ENCODE data around the gene INCENP.

INCENP gene

DNA sequence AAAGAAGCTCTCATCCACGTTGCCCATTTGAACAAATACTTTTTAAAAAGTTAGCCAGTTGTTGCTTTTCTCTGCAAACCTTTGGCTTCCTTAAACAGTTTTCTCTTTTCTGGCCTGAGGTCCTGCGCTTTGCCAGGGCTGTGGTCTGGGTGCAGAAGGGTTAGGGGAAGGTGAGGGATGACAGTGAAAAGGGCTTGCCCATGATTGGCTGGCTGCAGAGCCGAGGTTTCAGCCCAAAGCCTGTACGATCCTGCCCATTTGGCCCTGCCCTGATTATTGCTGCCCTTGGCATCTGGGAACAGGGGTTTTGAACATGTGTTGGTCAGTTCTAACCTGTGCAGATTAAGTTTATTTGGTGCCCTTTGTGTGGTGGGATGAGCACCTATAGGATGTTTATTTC, 1.5 kb downstream of the INCENP start:
- no peak for DNase-seq

- DNase-seq: no peak
Measured at GRCh38 chr11:62125881-62126280, 2.1 kb downstream of the INCENP start.

DNA sequence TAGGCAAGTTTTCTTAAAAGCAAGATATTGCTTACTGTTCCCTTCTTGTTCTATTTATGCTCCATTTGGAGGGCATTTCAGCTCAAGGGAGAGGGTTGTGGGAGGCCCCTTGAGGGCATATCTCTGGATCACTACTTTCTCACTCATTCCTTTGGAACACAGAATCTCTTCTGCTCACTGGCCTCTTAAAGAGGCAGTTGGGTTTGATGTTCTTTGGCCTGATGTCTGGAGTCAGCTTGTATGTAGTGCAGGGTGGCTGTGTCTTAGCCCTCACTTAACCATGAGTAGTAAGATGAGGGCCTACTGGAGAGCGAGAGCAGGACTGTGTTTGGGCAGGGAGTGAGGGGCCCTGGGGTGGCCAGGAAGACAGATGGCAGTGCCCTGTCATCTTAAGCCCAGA, 3.6 kb downstream of the INCENP start:
- DNase-seq: no peak

GRCh38 chr11:62127941-62128770, 4.3 kb downstream of the INCENP start:
- no peak for DNase-seq

DNA sequence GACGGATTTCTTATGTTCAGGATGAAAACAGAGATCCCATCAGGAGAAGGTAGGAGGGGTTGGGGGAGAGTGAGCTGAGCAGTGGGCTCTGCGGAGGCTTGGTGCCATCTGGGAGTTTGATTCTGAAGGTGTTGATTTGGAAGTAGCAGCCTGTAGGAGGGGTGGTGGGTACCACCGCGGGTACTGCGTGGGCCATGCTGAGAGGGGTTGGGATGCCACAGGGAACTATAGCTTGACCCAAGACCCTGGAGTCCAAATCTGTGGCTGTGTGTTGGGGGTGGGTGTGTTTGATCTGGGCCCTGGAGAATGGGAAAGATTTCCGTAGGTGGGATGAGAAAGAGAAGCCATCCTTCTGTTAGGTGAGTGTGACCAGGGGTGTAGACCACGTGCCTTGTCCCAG, 5.0 kb downstream of the INCENP start:
- no peak for DNase-seq

DNA sequence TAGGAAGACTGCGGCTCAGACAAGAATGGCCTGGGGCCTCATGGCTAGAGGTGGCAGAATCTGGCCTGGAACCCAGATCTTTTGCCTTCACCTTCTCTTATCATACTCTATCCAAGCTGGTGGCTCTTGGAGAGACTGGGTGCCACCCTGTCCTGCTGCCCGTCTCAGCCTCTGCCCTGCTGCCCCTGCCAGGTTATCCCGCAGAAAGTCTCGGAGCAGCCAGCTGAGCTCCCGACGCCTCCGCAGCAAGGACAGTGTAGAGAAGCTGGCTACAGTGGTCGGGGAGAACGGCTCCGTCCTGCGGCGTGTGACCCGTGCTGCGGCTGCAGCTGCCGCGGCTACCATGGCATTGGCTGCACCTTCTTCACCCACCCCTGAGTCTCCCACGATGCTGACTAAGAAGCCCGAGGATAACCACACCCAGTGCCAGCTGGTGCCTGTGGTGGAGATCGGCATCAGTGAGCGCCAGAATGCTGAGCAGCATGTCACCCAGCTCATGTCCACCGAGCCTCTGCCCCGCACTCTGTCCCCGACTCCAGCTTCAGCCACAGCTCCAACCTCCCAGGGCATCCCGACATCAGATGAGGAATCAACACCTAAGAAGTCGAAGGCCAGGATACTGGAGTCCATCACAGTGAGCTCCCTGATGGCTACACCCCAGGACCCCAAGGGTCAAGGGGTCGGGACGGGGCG, 5.9 kb downstream of the INCENP start:
- no peak for DNase-seq

DNA sequence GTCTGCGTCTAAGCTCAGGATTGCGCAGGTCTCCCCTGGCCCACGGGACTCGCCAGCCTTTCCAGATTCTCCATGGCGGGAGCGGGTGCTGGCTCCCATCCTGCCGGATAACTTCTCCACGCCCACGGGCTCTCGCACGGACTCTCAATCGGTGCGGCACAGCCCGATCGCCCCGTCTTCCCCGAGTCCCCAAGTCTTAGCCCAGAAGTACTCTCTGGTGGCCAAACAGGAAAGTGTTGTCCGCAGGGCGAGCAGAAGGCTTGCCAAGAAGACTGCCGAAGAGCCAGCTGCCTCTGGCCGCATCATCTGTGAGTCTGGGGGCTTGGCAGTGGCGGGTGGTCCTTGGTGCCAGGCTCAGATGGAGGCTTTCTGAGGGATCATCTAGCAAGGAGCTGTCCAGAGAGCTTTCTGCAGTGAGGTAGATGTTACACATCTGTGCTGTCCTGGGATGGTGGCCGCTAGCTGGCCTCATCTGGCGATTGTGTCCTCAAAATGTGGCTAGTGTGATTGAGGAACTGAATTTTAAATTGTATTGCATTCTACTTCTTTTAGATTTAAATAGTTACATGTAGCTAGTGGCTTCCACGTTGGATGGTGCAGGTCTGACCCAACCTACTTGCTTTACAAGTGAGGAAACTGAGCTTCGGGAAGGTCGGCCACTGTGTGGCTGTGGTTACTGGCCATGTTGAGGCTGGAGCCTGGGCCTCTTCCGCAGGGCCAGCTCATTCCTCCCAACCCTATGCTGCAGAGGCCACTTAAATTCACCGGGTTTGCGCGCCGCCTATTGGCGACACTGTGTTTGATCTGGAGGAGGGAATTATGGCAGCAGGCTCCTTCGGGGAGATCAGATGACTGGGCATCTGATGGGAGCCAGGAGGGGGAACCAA, 6.7 kb downstream of the INCENP start:
- DNase-seq: no peak

- no peak for DNase-seq
Measured at GRCh38 chr11:62131170-62131464, 7.3 kb downstream of the INCENP start.

GRCh38 chr11:62132191-62132590, 8.4 kb downstream of the INCENP start:
- no peak for DNase-seq

DNA sequence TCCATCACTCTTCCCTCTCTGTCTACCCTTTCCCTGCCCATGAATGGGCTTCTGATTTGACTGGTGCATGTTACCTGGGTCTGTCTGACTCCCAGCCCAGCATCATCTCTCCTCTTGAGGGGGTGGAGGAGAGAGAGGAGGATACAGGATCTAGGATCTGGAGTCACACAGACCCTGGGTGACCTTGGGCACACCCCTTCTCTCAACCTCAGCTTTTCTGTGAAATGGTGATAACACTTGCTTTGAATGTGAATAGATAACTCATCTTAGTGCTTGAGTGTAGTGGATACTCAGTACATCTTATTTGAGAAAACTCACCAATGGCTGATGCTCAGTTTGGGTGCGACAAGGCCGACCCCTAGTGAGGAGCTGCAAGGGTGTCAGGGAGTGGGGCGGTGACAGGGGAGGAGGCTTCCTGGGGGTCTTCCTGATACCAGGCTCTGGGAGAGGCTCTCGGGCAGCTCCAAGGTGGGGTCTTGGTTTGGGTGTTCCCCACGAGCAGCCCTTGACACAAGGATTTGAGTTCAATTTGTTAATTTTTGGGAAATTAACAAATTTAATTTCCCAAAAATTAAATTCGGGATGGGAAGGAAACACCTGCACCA, 9.0 kb downstream of the INCENP start:
- DNase-seq: no peak

DNA sequence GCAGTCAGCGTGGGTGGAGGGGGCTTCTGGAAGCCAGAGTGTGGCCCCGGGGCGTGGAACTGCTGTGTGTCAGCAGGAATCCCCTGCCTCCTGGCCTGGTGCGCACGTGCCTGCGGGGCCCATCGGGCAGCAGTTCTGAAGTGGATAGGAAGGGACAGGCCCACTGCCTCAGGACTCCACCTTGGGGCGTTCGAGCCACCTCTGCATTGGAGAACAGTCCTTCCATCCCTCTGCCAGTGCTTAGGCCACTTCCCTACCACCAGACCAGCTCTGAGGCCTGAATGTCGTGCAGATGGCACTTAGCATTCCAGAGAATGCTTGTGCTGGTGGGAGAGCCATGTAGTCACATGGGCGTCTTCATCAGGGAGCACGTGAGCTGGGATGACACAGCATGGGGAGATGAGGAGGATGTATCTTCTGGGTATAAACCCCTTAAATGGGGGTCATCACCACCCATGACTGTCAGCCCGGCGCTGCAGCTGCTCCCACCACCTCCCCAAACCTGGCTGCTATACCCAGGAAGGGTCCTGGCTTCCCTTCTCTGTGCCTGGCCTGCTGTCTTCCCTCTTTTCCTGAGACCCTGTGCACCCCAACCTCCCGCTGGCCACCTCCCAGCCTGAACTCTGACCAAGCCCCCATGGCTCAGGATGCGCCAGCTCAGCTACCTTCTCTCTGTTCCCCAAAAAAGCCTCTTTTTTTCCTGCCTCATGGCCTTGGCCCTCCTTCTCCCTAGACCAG, 9.7 kb downstream of the INCENP start:
- DNase-seq: no peak

DNA sequence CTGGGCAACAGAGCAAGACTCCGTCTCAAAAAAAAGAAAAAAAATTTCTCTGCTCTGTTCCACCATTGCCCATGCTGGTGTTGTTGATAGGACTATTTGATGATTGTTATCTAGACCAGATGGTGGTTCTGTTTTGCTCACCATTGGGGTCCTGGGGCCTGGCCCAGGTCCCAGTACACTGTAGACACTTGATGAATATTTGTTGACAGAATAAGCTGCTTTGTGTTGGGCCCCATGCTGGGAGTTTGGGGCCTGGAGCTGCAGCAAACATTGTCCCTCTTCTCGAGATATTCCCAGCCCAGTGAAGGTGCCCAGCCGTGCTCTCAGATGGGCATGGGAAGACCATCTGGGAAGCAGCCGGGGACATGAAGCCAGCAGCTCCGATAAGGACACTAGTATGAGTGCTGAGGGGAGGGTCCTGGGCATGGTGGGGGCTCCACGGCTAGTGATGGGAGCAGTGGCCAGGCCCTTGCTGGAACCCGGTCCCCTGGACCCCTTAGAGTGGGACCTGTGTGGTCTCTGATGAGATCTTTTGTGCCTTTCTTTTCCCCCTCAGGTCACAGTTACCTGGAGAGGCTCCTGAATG, 13.6 kb downstream of the INCENP start:
- DNase-seq: no peak

GRCh38 chr11:62137881-62138629, 14.2 kb downstream of the INCENP start:
- no peak for DNase-seq

DNA sequence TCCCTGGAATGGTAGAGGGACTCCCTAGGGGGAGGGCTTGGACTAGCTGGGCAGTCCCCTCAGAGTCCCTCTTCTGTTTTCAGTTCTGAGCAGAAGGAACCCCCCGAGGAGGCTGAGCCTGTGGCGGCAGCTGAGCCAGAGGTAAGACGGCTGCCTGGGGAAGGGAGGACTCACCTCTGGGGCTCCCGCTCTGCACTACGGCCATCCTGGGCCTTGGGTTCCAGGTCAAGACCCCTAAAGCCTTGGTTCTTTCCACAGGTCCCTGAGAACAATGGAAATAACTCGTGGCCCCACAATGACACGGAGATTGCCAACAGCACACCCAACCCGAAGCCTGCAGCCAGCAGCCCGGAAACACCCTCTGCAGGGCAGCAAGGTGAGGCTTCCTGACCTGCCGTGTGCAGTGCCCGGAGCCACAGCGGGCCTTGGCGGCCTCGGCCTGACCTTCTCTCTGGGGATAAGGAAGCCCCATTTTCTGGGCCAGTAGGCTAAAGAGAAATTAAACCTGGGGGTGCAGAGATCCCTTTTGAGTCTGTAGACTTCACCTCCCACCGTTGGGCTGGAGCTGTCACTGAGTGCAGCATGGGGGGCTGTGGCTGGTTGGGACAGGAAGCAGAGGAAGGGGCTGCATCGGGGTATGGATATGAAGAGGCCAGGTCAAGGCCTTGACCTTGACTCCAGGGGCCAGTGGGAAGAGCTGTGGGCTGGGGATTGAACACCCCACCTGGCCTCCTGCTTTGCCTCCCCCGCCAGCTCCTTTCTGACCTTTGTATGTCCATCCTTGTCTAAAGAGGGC, 15.0 kb downstream of the INCENP start:
- no peak for DNase-seq

- DNase-seq: no peak
Measured at GRCh38 chr11:62139526-62140303, 15.9 kb downstream of the INCENP start.

DNA sequence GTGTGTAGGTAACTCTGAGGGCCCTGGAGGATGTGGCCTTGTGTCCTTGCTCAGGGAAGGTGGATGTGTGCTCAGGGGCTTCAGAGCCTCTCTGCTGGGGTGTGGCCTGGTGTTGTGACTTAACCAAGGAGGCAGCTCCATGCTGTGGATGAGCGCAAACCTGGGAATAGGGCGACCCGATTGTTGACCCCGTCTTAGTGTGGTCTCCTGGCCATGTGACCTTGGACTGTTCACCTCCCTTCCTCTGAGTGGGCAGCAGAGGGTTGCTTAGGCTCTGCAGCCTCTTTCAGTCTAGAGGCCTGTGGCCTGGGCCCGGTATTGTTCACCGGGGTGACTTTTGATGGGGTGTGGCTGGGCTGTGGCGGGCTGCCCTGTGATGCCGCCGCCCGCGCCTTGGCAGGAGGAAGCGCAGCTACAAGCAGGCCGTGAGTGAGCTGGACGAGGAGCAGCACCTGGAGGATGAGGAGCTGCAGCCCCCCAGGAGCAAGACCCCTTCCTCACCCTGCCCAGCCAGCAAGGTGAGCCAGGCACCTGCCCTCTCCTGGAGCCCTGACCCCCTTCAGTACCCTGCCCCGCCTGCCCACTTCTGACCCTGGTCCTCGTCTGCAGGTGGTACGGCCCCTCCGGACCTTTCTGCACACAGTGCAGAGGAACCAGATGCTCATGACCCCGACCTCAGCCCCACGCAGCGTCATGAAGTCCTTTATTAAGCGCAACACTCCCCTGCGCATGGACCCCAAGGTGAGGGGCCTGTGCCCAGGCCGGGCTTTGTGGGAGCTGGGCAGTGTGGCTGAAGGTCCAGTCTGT, 16.7 kb downstream of the INCENP start:
- no peak for DNase-seq

DNA sequence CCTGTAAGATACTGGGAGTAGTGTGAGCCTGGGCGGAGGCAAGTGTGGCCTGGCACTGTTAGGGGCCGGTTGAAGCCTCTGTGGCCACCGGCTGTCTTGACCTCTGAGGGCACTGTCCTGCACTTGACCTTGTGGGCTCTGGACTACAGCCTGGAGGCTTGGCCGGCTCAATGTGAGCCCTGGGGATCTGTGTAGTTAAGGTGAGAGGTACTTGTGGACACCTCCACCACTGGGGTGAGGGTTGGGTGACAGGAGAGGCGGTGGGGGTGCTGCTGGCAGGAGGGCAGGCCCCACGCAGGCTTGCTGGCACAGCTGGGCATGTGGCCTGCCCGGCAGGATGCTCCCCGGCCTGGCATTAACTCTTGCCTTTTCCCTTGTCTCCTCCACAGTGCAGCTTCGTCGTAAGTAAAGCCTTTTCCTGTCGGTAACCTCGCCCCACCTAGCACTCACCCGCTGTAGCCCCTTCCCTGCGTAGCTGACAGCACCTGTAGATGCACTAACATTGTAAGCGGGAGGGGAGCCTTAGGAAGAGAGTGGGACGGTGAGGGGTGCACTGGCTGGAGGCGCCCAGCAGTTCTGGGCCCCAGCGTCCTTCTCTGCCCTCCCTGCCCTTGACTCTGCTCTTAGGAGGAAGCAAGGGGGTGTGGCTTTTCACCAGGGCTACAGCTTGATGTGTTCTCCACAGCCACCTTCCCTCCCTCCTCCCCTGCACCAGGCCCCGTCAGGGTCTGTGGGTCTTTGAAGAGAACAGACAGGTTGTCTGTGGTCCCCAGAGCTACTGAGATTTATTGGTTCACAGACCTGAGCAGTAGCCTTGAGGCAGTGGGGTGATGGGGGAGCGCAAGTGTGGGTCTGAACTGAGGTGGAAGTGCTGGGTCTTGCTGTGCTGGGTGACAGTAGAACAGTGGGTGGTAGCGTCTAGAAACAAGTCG, 17.6 kb downstream of the INCENP start:
- DNase-seq: no peak

DNA sequence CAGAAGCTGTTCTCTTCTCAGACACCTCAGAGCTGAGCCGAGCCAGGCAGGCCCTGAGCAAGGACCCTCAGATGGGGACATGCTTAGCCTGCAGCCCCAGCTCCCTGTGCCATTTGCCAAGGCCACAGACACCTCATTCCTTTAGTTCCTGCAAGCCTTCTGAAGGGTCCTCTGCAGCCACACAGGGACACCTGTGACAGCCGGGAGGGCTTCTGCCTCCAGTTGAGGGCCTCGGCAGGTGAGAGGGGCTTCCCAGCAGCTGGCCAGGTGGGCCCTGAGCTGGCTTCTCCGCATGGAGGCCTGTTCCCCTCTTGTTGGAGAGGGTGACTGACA, 18.2 kb downstream of the INCENP start:
- no peak for DNase-seq

Measured in NCI-H2171 (cell line).